HG03354 (cell line): ENCODE measurements around the gene TMEM106C.
"Not testable (repeated sequence)": the region's sequence is repeated elsewhere in the genome, so short reads cannot be mapped to it uniquely, and the experiment has no call there.

Experiments
- ATAC-seq: cut with Tn5 transposase; IDR thresholded peaks from one replicate; pipeline ENCODE4 v1.9.1; 2021; ENCODE audit warnings: mild to moderate bottlenecking; ENCODE audit not compliant: unreplicated experiment, poor library complexity, severe bottlenecking

The TMEM106C gene

GRCh38 chr12:47947341-47947740 is 16.1 kb upstream of the TMEM106C start:
- ATAC-seq: no peak

DNA sequence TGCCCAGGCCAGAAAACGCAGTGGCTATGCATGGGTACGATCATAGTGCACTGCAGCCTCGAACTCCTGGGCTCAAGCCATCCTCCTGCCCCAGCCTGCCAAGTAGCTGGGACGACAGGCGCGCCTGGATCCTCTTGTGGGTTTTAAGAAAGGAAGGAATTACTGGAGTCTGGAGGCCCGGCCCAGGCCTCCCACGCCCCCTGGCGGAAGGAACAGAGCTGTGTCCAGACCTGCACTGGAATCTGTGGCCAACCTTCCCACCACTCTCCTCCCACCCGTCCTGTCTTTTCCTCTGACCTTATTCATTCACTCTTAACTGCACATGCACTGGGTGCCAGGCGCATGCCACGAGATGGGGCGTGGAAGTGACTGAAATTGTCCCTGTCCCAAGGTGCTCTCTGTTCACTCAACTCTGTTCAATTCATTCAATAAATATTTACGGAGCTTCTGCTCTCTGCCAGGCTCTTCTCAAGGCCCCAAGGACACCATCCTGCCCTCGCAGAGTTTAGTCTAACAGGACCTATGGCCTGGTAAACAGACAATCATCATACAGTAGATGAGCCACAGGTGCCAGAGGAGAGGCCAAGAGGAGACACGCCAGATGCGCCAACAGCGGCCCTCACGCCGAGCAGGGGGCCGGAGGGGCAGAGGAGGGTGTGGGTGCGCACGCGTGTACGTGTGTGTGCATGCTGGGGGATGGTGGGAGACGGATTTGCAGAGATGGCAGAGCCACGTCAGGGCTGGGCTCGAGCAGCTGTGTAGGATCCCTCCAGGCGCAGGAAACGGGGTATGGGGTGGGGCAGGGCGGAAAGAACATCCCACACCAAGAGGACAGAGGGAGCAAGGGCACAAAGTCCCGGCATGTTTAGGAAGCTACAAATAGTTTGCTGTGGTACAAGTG is 13.7 kb upstream of the TMEM106C start:
- peak; percentile 79 for ATAC-seq

DNA sequence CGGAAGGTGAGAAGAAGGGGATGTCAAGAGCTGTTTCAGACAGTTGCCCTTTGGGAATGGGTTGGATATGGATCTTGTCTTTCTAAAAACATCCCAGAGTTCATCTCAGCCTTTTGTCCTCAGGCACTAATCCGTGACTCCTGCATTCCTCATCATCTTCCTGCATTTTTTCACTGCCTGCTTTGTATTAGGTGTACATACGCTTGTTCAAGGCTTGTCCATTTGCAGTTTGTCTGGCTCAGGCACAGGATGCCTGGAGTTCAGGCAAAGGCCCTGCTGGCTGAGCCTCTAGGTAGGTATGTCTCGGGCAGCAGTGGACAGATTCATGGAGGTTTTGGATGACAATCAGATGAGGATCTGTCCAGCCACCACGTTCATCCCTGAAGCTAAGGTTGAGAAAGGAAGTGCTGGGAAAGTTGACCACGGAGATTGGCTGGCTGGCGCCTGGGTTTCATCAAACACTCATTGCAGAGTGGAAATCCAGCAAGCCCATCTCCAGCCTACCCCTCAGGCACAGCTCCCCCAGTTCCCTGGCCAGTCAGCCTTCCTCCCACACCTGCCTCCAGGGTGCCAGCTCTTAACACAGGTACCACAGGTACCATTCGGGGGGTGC is 12.4 kb upstream of the TMEM106C start:
- no peak for ATAC-seq

- ATAC-seq: no peak
Measured at GRCh38 chr12:47954058-47954457, 9.3 kb upstream of the TMEM106C start.

DNA sequence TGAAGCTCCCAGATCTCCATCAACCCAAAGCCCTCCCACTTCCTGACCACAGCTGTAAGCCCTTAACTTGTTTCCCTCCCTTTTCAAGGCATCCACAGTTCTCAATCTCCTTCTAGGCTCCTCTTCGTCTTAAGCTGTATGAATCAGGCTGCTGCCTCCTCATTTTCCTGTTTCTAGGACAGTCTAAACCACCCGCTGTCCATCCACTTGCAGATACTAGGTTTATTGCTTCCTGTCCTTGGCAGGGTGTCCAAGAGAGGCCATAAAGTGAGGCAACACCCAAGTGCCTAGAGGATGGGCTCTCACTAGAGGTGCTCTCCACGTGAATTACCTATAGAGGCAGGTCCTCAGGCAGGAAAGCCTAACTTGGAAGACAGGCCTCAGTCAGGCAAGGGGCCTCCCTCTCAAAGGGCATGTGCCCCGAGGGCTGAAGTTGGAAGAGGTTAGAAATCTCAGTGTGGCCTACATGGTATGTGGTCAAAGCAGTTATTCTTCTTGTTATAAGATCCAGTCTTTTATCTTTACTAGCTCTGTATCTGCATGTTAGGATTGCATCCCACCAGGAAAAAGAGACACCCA is 8.8 kb upstream of the TMEM106C start:
- no peak for ATAC-seq

DNA sequence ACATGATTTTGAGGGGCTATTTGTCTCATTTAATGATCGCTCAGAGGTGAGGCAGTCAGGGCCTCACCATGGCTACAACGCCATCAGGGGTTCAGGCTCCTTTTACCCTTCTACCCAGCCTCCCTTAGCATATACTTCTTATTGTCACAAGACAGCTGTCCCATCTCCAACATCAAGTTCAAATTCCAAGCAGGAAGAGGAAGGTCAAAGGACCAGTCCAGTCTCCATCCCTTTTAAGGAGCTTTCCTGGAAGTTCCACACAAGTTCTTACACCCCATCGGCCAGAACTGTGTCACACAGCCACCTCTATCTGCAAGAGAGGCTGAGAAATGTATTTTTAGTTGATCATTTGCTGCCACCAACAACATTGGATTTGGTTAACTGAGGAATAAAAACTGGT is 8.3 kb upstream of the TMEM106C start:
- ATAC-seq: no peak

DNA sequence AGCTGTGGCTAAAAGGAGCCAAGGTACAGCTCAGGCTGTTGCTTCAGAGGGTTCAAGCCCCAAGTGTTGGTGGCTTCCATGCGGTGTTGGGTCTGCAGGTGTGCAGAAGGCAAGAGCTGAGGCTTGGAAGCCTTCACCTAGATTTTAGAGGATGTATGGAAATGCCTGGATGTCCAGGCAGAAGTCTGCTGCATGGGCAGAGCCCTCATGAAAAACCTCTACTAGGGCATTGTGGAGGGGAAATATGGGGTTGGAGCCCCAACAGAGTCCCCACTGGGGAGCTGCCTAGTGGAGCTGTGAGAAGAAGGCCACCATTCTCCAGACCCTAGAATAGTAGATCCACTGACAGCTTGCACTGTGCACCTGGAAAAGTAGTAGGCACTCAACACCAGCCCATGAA is 5.7 kb upstream of the TMEM106C start:
- ATAC-seq: not testable (repeated sequence)

DNA sequence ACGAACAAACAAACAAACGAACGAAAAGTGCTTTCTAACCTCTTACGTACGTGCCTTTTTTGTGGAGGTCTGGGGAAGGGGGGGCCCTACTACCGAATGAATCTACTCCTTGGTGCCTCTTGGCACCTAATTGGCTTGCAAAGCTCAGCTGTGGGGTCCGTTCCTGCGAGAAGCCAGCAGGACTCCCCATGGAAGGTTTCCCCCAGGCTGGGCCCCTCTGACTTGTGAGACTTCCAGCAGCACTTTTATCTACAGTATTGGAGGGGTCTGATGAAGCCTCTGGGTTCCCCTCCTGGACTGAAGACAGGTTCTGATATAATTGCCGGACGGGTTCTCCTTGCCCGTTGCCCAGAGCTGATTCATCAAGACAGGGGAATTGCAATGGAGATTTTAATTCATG is 1.2 kb upstream of the TMEM106C start:
- no peak for ATAC-seq

- ATAC-seq: peak; percentile 9
Measured at GRCh38 chr12:47964106-47964728, 821 bp downstream of the TMEM106C start.

DNA sequence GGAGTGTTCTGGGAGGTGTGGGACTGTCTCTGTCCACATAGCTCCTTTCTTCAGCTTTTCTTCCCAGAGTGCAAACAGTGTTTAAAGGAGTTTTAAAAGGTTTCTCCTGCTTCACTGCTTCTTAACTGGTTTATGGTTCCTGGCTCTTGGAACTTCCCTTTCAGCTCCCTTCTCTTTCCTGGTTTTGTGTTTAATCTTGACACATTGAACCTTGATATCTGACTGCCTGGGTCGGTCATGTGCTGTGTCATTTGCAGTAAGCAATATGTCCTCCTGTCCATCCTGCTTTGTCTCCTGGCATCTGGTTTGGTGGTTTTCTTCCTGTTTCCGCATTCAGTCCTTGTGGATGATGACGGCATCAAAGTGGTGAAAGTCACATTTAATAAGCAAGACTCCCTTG is 2.2 kb downstream of the TMEM106C start:
- no peak for ATAC-seq

DNA sequence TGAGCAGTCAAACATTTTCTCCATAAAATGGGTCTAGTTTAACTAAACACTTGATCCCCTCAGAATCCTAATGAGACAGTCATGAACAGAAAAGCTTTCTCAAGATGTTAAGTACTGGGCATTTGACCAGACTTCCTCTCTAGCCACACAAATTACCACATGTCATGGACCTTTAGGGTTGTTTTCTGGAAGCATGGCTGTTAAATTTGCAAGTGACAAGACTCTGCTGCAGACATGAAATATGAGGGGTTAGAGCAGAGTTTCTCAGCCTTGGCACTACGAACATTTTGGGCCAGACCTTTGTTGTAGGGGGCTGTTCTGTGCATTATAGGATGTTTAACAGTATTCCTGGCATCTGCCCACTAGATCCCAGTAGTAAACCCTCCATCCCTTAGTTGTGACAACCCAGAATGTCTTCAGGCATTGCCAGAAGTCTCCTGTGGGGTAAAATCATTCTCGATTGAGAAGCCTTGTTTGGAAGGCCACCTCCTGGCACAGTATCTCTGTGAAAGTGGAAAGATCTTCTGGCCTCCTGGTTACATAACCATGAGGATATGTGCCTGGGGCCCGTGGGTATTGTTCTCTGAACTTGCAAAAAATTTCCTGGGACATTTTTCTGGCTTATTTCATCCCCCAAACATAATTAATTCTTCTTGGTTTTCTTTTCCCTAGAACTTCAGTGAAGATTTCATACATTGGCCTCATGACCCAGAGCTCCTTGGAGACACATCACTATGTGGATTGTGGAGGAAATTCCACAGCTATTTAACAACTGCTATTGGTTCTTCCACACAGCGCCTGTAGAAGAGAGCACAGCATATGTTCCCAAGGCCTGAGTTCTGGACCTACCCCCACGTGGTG is 4.3 kb downstream of the TMEM106C start:
- no peak for ATAC-seq

DNA sequence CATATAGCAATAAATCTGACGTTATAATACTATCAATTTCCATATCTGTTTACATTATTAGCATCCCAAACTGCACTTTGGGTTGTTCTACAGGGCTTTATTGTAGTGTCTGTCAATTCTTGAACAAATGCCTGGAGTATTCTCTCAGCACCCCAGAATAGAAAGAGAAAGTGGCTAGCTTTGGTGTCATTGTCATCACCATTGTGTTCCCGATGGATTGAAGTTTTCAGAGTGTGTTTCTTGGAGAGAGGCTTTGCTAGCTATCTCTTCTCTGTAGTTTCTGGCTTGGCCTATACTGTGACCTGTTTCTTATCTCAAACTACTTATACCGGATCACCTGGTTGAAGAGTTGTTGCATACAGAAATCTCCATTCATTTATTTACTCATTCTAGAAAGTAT is 6.4 kb downstream of the TMEM106C start:
- no peak for ATAC-seq

DNA sequence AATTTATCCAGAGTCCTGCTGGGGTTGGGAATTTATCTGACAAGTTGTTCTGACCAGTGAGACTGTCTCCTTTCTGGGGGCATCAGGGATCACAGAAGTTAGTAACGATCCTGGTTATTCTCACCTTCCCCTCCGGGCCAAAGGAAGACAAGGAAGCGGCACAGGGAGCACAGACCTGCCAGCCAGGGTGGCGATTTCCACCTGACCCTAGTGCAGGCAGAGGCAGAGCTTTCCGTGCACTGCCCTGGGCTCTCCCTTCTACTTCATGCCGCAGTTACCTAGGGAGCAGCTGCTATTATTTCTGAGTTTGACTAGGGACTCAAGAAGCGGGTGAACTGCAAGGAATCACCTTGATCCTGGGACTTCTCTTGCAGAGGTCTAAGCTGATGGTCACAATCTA is 7.4 kb downstream of the TMEM106C start:
- ATAC-seq: no peak

DNA sequence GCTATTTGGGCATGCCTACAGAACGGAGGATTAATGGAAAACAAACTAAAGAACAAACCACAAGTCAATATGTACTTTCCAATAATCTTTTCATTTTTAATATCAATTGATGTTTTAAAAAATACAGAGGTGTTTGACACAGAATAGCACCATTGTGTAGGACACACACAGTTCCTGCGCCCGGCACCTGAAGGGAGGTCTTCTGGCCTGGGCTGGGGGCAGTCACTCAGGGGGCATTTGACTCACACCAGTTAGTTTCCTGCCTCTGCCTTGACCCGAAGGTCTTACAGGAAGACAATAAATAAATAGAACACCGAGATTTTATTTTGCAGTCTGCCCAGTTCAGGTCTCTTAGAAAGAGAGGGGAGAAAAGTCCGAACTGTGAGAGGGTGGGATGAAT is 9.5 kb downstream of the TMEM106C start:
- ATAC-seq: no peak

DNA sequence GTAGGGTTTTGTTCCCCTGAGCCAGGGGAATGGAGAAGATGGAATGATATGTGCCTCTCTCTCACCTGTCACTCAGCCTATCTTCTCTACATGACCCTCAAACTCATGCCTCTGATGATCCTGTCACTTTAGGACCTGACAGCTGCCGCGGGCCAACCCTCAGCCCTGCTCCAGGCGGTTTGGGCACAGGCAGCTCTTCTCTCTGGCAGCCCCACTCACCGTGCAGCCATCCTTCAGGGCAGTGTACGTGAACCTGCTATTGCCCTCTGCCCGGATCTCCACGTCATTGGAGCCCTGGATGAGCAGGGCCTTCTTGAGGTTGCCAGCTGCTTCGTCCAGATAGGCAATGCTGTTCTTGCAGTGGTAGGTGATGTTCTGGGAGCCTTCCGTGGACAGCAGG is 10.5 kb downstream of the TMEM106C start:
- ATAC-seq: no peak

DNA sequence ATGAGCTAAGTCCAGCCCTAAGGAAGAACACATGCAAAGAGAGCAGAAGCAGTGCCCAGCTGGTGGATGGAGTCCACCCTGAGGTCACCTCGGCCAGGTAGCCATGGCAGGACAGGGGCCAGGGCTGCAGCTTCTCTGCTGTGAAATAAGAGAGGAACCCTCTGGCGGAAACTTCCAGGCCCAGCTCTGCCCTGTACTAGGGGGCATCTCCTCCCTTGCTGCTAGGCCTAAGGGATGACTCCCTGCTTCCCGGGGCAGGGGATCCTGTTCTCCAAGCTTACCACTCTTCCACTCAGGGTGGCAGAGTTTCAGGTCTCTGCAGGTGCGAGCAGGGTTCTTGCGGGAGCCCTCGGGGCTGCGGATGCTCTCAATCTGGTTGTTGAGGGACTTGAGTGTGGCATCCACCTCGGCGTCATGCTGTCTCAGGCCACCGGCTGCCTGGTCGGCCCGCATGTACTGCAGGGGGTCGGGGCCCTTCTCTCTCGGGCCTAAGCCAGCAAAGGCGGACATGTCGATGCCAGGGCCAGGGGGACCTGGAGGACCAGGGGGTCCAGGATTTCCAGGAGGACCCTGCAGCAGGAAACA is 11.7 kb downstream of the TMEM106C start:
- ATAC-seq: no peak

- ATAC-seq: no peak
Measured at GRCh38 chr12:47975816-47976215, 12.4 kb downstream of the TMEM106C start.

DNA sequence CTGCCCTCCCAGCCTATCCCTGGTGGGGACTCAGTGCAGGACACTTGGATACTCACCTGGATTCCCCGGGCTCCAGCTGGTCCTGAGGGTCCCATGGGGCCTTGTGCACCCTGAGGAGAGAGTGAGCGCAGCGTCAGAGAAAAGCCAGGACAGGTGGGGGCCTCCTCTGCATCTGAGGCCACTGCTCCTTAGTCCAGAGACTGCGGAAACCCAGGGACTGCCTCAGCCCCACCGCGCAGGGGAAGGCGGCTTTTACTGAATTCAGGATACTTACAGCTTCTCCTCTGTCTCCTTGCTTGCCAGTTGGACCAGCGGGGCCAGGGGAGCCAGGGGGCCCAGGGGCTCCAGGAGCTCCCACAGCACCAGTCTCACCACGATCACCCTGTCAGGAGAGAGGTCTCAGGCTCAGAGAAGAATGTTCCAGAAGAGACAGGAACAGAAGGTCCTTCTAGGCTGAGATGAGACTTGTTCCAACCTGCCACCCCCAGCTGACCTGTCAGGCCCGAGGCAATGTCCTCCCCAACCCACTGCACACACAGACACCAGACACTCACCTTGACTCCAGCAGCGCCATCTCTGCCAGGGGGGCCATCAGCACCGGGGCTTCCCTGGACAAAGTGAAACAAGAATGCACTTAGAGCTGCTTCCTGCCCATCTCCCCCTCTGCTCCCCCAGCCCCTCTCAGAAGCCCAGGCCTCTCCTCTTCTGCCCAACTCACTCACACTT is 13.8 kb downstream of the TMEM106C start:
- no peak for ATAC-seq
